SIG-M5 (cell line): ENCODE data around the gene TDRD7.
"Not testable (repeated sequence)": the region's sequence is repeated elsewhere in the genome, so short reads cannot be mapped to it uniquely, and the experiment has no call there.

Experiments used
- DNase-seq: peaks from one replicate; lab custom pipeline; 2025; lab: John Stamatoyannopoulos, UW

The TDRD7 gene

GRCh38 chr9:97479496-97480159, 67.7 kb downstream of the TDRD7 start:
- no peak for DNase-seq

- no peak for DNase-seq
Measured at GRCh38 chr9:97480174-97480573, 68.3 kb downstream of the TDRD7 start.

GRCh38 chr9:97480749-97481148, 68.9 kb downstream of the TDRD7 start:
- no peak for DNase-seq

- DNase-seq = no peak
Measured at GRCh38 chr9:97484134-97484533, 72.2 kb downstream of the TDRD7 start.

- DNase-seq = no peak
Measured at GRCh38 chr9:97487107-97487506, 75.2 kb downstream of the TDRD7 start.

- DNase-seq = no peak
Measured at GRCh38 chr9:97487861-97488260, 76.0 kb downstream of the TDRD7 start.

- no peak for DNase-seq
Measured at GRCh38 chr9:97491216-97491999, 79.5 kb downstream of the TDRD7 start.

GRCh38 chr9:97497558-97498375, 85.9 kb downstream of the TDRD7 start:
- not testable (repeated sequence) for DNase-seq

- not testable (repeated sequence) for DNase-seq
Measured at GRCh38 chr9:97498846-97499245, 87.0 kb downstream of the TDRD7 start.

- no peak for DNase-seq
Measured at GRCh38 chr9:97500263-97500662, 88.4 kb downstream of the TDRD7 start.

GRCh38 chr9:97500765-97501176, 88.9 kb downstream of the TDRD7 start:
- no peak for DNase-seq

GRCh38 chr9:97501177-97501971, 89.5 kb downstream of the TDRD7 start, which contains the start of gene TMOD1:
Gene TMOD1 (plus strand): TSS chr9:97501666. CDS start chr9:97524189, 22,523 bp downstream.
- no peak for DNase-seq

GRCh38 chr9:97501972-97502221, 90.0 kb downstream of the TDRD7 start:
- DNase-seq = no peak

- no peak for DNase-seq
Measured at GRCh38 chr9:97502222-97502983, 90.5 kb downstream of the TDRD7 start.

GRCh38 chr9:97502984-97503861, 91.3 kb downstream of the TDRD7 start:
- no peak for DNase-seq

- no peak for DNase-seq
Measured at GRCh38 chr9:97503862-97504210, 91.9 kb downstream of the TDRD7 start.

- no peak for DNase-seq
Measured at GRCh38 chr9:97504381-97505216, 92.7 kb downstream of the TDRD7 start.

GRCh38 chr9:97505845-97506244, 93.9 kb downstream of the TDRD7 start:
- no peak for DNase-seq

- DNase-seq = no peak
Measured at GRCh38 chr9:97506306-97506705, 94.4 kb downstream of the TDRD7 start.
